ENCODE results near the gene CEMIP2.
"Not testable (repeated sequence)": the region's sequence is repeated elsewhere in the genome, so short reads cannot be mapped to it uniquely, and the experiment has no call there.

GRCh38 chr9:71657276-71657675 lies 111.0 kb downstream of the CEMIP2 start:
- TF ChIP-seq CTCF (conservative IDR thresholded peaks at IDR 0.05; ENCODE audit: low read depth, low read length); EZH2 (IDR thresholded peaks at IDR 0.05; ENCODE audit: low read length, unreplicated experiment); EZH2phosphoT487 (IDR thresholded peaks at IDR 0.05; ENCODE audit: borderline replicate concordance, low read length): not testable (repeated sequence)
